IMR-90 (cell line): ENCODE results near the gene AGO3. TPM values are rescaled to one million over a fixed set of nuclear protein-coding genes. Genes with fewer than 3 reads are reported as not detected.
A peak's percentile ranks its signal among the peaks of the same experiment; 100 is the strongest.

ENCODE experiments used
- ATAC-seq: fragments of 200-7000 bp; cut with Tn5 transposase; 2 replicates; pipeline ENCODE4 v1.9.1; 2020; ENCODE audit warnings: low read depth, mild to moderate bottlenecking, moderate library complexity
- BruUV-seq: library from RNA; stranded (reverse); fragments of 400-500 nt; replicated peaks from 2 replicates; lab custom pipeline; 2021; lab: Mats Ljungman, UMichigan
- CTCF ChIA-PET: fragments of 300-600 bp; formaldehyde crosslinking; extraction: SDS; loops from one replicate; lab custom pipeline; 2021; ENCODE audit warnings: antibody characterized with exemption; lab: Yijun Ruan, JAX
- POLR2A ChIA-PET: fragments of 300-600 bp; sonication (Branson Sonifier 250); formaldehyde crosslinking; loops from one replicate; lab custom pipeline; 2022; ENCODE audit warnings: antibody characterized with exemption; ENCODE audit not compliant: unreplicated experiment; lab: Charles Lee
- DNase-seq: peaks from one replicate; pipeline ENCODE4 v3.0.0; 2013
- H2AFZ ChIP-seq: replicated peaks from 2 replicates; pipeline ENCODE3; 2013; ENCODE audit warnings: low read length, mild to moderate bottlenecking; ENCODE audit not compliant: poor library complexity
- H2AK5ac ChIP-seq: 2 replicates; pipeline ENCODE4 v1.6.1; 2013; ENCODE audit warnings: low read depth, low read length, inconsistent platforms
- H2AK9ac ChIP-seq: replicated peaks from 2 replicates; pipeline ENCODE3; 2013; ENCODE audit warnings: mild to moderate bottlenecking, low read depth, low read length, moderate library complexity; ENCODE audit not compliant: poor library complexity
- H2BK120ac ChIP-seq: 2 replicates; pipeline ENCODE4 v1.6.1; 2013; ENCODE audit warnings: low read depth, low read length, inconsistent platforms
- H2BK15ac ChIP-seq: 3 replicates; pipeline ENCODE4 v1.6.1; 2013; ENCODE audit warnings: low read depth, low read length, inconsistent platforms
- H2BK20ac ChIP-seq: 2 replicates; pipeline ENCODE4 v1.6.1; 2013; ENCODE audit warnings: low read depth, mild to moderate bottlenecking, inconsistent platforms, low read length, moderate library complexity
- H2BK5ac ChIP-seq: 2 replicates; pipeline ENCODE4 v1.6.1; 2013; ENCODE audit warnings: mild to moderate bottlenecking, low read depth, low read length, inconsistent platforms; ENCODE audit not compliant: poor library complexity, severe bottlenecking
- H3K14ac ChIP-seq: replicated peaks from 2 replicates; pipeline ENCODE4 v1.6.1; 2013; ENCODE audit warnings: low read depth, low read length, inconsistent platforms
- H3K18ac ChIP-seq: 2 replicates; pipeline ENCODE4 v1.6.1; 2013; ENCODE audit warnings: low read depth, low read length, control low read depth
- H3K23ac ChIP-seq: 2 replicates; pipeline ENCODE4 v1.6.1; 2013; ENCODE audit warnings: low read depth, low read length, inconsistent platforms
- H3K27ac ChIP-seq: 2 replicates; pipeline ENCODE4 v1.5.1; 2013; ENCODE audit warnings: mild to moderate bottlenecking, control low read depth, low read length; ENCODE audit not compliant: insufficient read depth
- H3K27me3 ChIP-seq: 2 replicates; pipeline ENCODE4 v1.6.1; 2013; ENCODE audit warnings: low read length; ENCODE audit not compliant: control insufficient read depth, insufficient read depth
- H3K36me3 ChIP-seq: 2 replicates; pipeline ENCODE4 v1.6.1; 2013; ENCODE audit warnings: low read length, mixed read lengths; ENCODE audit not compliant: control insufficient read depth, insufficient read depth
- H3K4ac ChIP-seq: 2 replicates; pipeline ENCODE4 v1.6.1; 2013; ENCODE audit warnings: low read depth, low read length, inconsistent platforms
- H3K4me1 ChIP-seq: 2 replicates; pipeline ENCODE4 v1.6.1; 2013; ENCODE audit warnings: low read length, mixed read lengths; ENCODE audit not compliant: control insufficient read depth, insufficient read depth
- H3K4me2 ChIP-seq: 2 replicates; pipeline ENCODE4 v1.6.1; 2013; ENCODE audit warnings: low read depth, mild to moderate bottlenecking, control low read depth, low read length, moderate library complexity
- H3K4me3 ChIP-seq: 2 replicates; pipeline ENCODE4 v1.5.1; 2013; ENCODE audit warnings: low read depth, mild to moderate bottlenecking, control low read depth, low read length, moderate library complexity; ENCODE audit not compliant: insufficient read depth
- H3K56ac ChIP-seq: 2 replicates; pipeline ENCODE4 v1.6.1; 2013; ENCODE audit warnings: low read length, inconsistent platforms; ENCODE audit not compliant: insufficient read depth; ENCODE audit errors: extremely low read depth
- H3K79me1 ChIP-seq, 2 experiments: 2 replicates each; pipeline ENCODE4 v1.6.1; 2013; ENCODE audit warnings: low read length in 2 of 2, inconsistent platforms in 1 of 2, low read depth in 1 of 2
- H3K9ac ChIP-seq: 2 replicates; pipeline ENCODE4 v1.6.1; 2013; ENCODE audit warnings: low read depth, low read length, control low read depth
- H3K9me1 ChIP-seq: 2 replicates; pipeline ENCODE4 v1.6.1; 2013; ENCODE audit warnings: low read length, inconsistent platforms; ENCODE audit not compliant: insufficient read depth
- H3K9me3 ChIP-seq: 2 replicates; pipeline ENCODE4 v1.6.1; 2013; ENCODE audit warnings: low read length; ENCODE audit not compliant: control insufficient read depth, insufficient read depth
- H4K20me1 ChIP-seq: 2 replicates; pipeline ENCODE4 v1.6.1; 2013; ENCODE audit warnings: low read length, inconsistent platforms; ENCODE audit not compliant: insufficient read depth
- H4K5ac ChIP-seq: 2 replicates; pipeline ENCODE4 v1.6.1; 2013; ENCODE audit warnings: mild to moderate bottlenecking, low read depth, low read length, control low read depth
- H4K8ac ChIP-seq, 2 experiments: 2 replicates each; pipeline ENCODE4 v1.6.1; 2013; ENCODE audit warnings: low read depth in 2 of 2, low read length in 2 of 2, control low read depth in 1 of 2, inconsistent platforms in 1 of 2
- H4K91ac ChIP-seq: 2 replicates; pipeline ENCODE4 v1.6.1; 2013; ENCODE audit warnings: low read depth, low read length, inconsistent platforms; ENCODE audit not compliant: insufficient read depth
- CEBPB ChIP-seq: IDR thresholded peaks from 2 replicates; pipeline ENCODE4 v1.6.1; 2012; ENCODE audit warnings: low read depth, low read length, improper control_type of control experiment
- CHD1 ChIP-seq: IDR thresholded peaks from 2 replicates; pipeline ENCODE4 v1.6.1; 2012; ENCODE audit warnings: low read depth, low read length, improper control_type of control experiment
- FOS ChIP-seq: fragments of 150-350 bp; IDR thresholded peaks from 2 replicates; pipeline ENCODE4 v1.6.1; 2016; ENCODE audit warnings: low read depth, low read length
- MAFK ChIP-seq: IDR thresholded peaks from 2 replicates; pipeline ENCODE4 v1.6.1; 2012; ENCODE audit warnings: low read depth, low read length, improper control_type of control experiment
- MAZ ChIP-seq: IDR thresholded peaks from 2 replicates; pipeline ENCODE4 v1.6.1; 2012; ENCODE audit warnings: low read depth, mild to moderate bottlenecking, low read length, improper control_type of control experiment, moderate library complexity, borderline replicate concordance
- MXI1 ChIP-seq: IDR thresholded peaks from 2 replicates; pipeline ENCODE4 v1.6.1; 2012; ENCODE audit warnings: low read depth, mild to moderate bottlenecking, low read length, moderate library complexity, borderline replicate concordance
- NFE2L2 ChIP-seq: fragments of 150-350 bp; IDR thresholded peaks from 2 replicates; pipeline ENCODE4 v1.6.1; 2016; ENCODE audit warnings: low read depth, mild to moderate bottlenecking, low read length
- RAD21 ChIP-seq: IDR thresholded peaks from 2 replicates; pipeline ENCODE4 v1.6.1; 2012; ENCODE audit warnings: low read length, improper control_type of control experiment
- RFX5 ChIP-seq: IDR thresholded peaks from 2 replicates; pipeline ENCODE4 v1.8.0; 2012; ENCODE audit warnings: low read depth, mild to moderate bottlenecking, low read length, moderate library complexity
- SMC3 ChIP-seq: fragments of 150-350 bp; IDR thresholded peaks from 2 replicates; pipeline ENCODE4 v1.6.1; 2016; ENCODE audit warnings: low read depth, mild to moderate bottlenecking, antibody characterized with exemption, low read length, moderate library complexity
- WGBS, 2 experiments: methylation state at CpG; one replicate each; pipeline versions ENCODE4 v1.1.5 to v1.1.7; 2013; ENCODE audit warnings: missing lambda C conversion rate in 2 of 2; ENCODE audit not compliant: insufficient read length in 1 of 2; ENCODE audit errors: extremely low coverage in 2 of 2; 5-methylcytosine and 5-hydroxymethylcytosine counted together
- dilution Hi-C: fragments of 300-500 bp; cut with HindIII; formaldehyde crosslinking; loops from one replicate; pipeline ENCODE4 v1.14.3; 2018; ENCODE audit warnings: low sequenced_read_pairs; ENCODE audit not compliant: unreplicated experiment
- in situ Hi-C: fragments of 300-500 bp; cut with MboI; formaldehyde crosslinking; loops from 3 replicates; pipeline ENCODE4 v1.14.3; 2019; ENCODE audit warnings: low sequenced_read_pairs, inconsistent platforms, mixed read lengths
- intact Hi-C: fragments of 100-400 bp; cut with micrococcal nuclease; formaldehyde crosslinking; loops from 2 replicates; pipeline ENCODE4 v1.10.0; 2022
- polyA plus RNA-seq, 3 experiments: library from polyadenylated mRNA; depleted of rRNA; stranded (reverse); fragments of >200 nt; gene quantifications; 2 replicates each; pipeline ENCODE4 v1.2.3, GENCODE V29; 2012; ENCODE audit warnings: low replicate concordance in 1 of 3
- total RNA-seq: library from RNA; depleted of rRNA; stranded (reverse); fragments of >200 nt; gene quantifications from 2 replicates; pipeline ENCODE4 v1.2.3, GENCODE V29; 2012

Gene AGO3
- total and polyA plus RNA-seq, 2 of the 4 experiments (the other 2 are of a cell fraction), result 8.9 to 25.6 TPM

GRCh38 chr1:36080236-36080635 lies 149.3 kb downstream of the AGO3 start:
- no peak overlapping the region for H2BK120ac ChIP-seq
- no peak overlapping the region for H4K91ac ChIP-seq
- POLR2A ChIA-PET, result interaction anchor here (0.6 kb wide), 1 partner anchor 8 kb away, joined by 3 read pairs; no protein-coding TSS in a partner anchor
- no peak overlapping the region for H3K18ac ChIP-seq
- no peak overlapping the region for H2AK9ac ChIP-seq
- no peaks in the 10 kb centered on the region; the same call in 1 of the 2 replicates for H3K27me3 ChIP-seq
- ATAC-seq (peak; percentile 22; the same call in 1 of the 2 replicates), DNase-seq (peak; percentile 16)
- TF ChIP-seq SMC3 (no peak), MAZ (no peak), NFE2L2 (no peak), MXI1 (no peak), RAD21 (no peak), MAFK (no peak), CHD1 (no peak), FOS (no peak), CEBPB (no peak), RFX5 (no peak)
- no peak overlapping the region for H3K56ac ChIP-seq
- H3K4me1 ChIP-seq, result no peaks in the 10 kb centered on the region
- H4K20me1 ChIP-seq, result no peaks in the 10 kb centered on the region
- H2BK5ac ChIP-seq, result no peak overlapping the region
- dilution Hi-C loops, result no loop called here
- no peak overlapping the region for H3K4me3 ChIP-seq
- CTCF ChIA-PET, result interaction anchor here (0.6 kb wide), 1 partner anchor 55 kb away, joined by 4 read pairs; no protein-coding TSS in a partner anchor
- no peaks in the 10 kb centered on the region for H3K36me3 ChIP-seq
- no peaks in the 10 kb centered on the region for H3K9me3 ChIP-seq
- no peak overlapping the region for H3K27ac ChIP-seq
- no peak overlapping the region for H3K23ac ChIP-seq
- intact Hi-C loops, result loop anchor here (10.0 kb wide), 1 partner anchor 145 kb away; the partner anchor contains the start of gene AGO3
- H3K4ac ChIP-seq, result no peak overlapping the region
- in situ Hi-C loops, result no loop called here
- H2AFZ ChIP-seq, result no peak overlapping the region
- no peak overlapping the region for H2BK15ac ChIP-seq
- H3K14ac ChIP-seq, result no peak overlapping the region
- peak overlapping the region; percentile 66; the same call in 1 of the 2 replicates for H3K4me2 ChIP-seq
- H3K9me1 ChIP-seq, result peaks cover 3% of the 10 kb centered on the region; the same call in 1 of the 2 replicates
- no peak overlapping the region for H2AK5ac ChIP-seq
- no peak overlapping the region for H4K8ac ChIP-seq
- no peak overlapping the region for H4K5ac ChIP-seq
- no TSS peak for BruUV-seq
- no peak overlapping the region for H3K9ac ChIP-seq
- H2BK20ac ChIP-seq, result no peak overlapping the region
- H3K79me1 ChIP-seq, result no peaks in the 10 kb centered on the region
- WGBS, 2 experiments, result no CpG with 5 or more reads among the region's 3 CpGs
